HG02642 (cell line): ENCODE results near the gene MAP3K13.
A peak's percentile ranks its signal among the peaks of the same experiment; 100 is the strongest.
"Not testable (repeated sequence)": the region's sequence is repeated elsewhere in the genome, so short reads cannot be mapped to it uniquely, and the experiment has no call there.

Source experiments
- ATAC-seq: cut with Tn5 transposase; IDR thresholded peaks from one replicate; pipeline ENCODE4 v1.9.1; 2021; ENCODE audit warnings: mild to moderate bottlenecking; ENCODE audit not compliant: unreplicated experiment, poor library complexity

The MAP3K13 gene

DNA sequence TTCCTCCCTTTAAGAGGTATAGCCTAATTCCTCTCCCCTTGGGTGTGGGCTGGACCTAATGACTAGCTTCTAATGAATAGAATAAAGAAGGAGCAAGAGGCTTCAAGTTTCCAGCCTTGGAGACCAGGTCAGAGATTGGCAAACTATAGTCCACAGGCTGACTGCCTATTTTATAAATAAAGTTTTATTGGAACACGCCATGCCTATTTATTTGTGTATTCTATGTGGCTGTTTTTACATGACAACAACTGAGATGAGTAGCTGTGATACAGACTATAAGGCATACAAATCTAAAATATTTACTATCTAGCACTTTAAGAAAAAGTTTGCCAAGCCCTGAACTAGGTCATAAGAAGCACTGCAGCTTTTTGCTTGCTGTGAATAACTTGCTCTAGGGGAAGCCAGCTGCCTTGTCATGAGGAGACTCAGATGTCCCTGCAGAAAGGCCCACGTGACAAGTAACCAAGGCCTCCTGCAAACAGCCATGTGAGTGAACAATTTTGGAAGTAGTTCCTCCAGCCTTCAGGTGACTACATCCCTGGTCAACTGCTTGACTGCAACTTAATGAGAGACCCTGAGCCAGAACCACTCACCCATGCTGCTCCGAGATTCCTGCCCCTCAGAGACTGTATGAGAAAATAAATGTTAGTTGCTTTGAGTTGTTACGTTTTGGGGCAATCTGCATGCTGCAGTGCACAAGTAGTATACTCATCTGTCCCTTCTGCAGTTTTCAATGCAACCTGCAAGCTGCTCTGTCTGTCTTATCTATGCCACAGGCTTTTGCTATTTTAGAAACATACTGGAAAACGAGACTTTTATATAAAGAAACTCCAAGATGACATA, 21.1 kb upstream of the MAP3K13 start:
- ATAC-seq, result no peak

- no peak for ATAC-seq
These were observed 20.3 kb upstream of the MAP3K13 start for GRCh38 chr3:185342459-185343174.

DNA sequence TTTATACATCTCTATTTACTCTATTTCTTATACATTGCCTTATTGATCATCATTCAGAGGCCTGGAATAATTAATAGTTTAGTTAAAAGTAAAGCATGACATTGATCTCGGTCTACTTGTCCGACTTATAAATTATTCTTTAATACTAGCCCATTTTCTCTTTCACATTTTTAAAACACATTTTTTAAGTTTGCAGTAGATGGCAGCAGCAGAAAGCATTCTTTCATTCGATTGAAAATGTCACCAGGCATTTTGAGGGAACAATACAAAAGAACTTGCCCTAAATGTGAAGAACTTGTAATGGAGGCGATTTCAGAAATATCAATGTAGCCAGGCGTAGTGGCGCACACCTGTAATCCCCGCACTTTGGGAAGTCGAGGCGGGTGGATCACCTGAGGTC, 15.5 kb upstream of the MAP3K13 start:
- no peak for ATAC-seq

DNA sequence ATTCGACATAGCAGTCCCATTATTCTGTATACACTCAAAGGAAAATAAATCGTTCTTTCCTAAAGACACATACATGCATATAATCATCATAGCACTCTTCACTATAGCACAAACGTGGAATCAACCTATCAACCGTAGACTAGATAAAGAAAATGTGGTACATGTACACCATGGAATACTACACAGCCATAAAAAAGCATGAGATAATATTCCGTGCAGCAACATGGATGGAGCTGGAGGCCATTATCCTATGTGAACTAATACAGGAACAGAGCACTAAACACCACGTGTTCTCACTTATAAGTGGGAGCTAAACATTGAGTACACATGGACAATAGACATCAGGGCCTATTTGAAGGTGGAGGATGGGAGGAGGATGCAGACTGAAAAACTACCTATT, 12.1 kb upstream of the MAP3K13 start:
- no peak for ATAC-seq

DNA sequence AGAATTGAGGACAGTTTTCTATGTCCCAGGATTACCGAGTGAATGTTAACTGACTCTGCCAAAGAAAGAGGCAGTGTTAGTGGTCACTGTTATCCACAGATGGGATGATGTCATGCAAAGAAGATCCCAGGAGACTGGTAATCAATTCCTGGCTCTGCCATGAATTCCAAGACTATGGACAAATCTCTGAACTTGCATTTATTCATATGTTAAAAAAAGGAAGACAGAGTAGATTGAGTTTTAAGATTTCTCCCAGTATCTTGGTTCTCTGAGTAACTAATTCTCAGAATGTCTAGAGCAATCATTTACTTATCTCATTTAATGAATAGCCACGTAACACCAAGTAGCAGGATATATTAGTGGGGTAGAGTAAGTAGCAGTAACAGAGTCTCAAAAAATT, 11.5 kb upstream of the MAP3K13 start:
- ATAC-seq, result no peak

- no peak for ATAC-seq
These were observed 9.7 kb upstream of the MAP3K13 start for GRCh38 chr3:185353225-185353624.

- ATAC-seq, result peak; percentile 98
These were observed 8.9 kb upstream of the MAP3K13 start for GRCh38 chr3:185353823-185354614.

DNA sequence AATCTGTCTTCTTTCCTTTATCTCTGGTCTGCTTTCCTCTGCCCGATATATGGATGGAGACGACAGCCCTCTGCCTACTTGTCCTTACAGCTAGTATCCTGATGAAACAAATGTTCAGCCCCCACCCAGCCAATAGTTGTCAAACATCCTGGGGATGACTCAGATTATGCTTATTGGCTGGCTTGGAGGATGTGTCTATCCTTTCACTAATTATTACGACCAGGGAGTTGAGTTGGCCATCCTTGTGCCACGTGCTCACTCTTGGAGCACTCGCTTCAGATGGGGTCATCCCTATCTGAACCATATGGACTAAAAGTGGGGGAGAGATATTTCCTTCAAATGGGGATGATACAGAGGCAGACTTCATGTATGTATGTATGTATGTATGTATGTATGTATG, 6.4 kb upstream of the MAP3K13 start:
- ATAC-seq, result no peak

- no peak for ATAC-seq
These were observed 1.0 kb upstream of the MAP3K13 start for GRCh38 chr3:185361920-185362319.

- no peak for ATAC-seq
These were observed 797 bp downstream of the MAP3K13 start for GRCh38 chr3:185363662-185364203.

DNA sequence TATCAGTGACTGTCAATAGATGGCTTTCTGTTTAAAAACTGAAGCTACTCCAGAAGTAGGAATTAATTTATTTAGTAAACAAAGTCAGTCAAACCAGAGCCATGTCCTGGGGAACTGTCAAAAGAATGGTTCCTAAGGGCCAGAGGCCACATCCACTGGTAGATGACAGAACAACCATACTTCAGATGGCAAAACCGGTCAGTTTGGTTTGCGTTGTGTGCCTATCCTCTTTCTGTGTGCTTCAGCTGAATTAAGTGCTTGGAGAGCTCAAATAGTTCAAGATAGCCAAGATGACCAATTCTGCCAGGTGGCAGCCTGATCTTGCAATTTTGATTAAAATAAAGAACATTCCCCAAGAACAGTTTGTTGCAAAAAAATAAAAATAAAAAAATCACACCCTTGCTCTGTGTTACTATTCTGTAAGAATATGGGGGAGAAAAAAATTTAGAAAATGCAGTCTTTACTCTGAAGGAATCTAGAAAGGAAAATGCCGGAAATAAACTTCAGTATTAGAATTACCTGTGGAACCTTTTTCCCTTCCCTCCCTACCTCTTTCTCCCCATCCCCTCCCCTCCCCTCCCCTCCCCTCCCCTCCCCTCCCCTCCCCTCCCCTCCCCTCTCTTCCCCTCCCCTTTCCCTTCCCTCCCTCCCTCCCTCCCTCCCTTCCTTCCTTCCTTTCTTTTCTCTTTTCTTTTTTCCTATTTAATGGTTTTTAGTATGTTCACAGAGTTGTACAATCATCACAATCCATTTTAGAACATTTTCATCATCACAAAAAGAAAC, 2.5 kb downstream of the MAP3K13 start:
- no peak for ATAC-seq

DNA sequence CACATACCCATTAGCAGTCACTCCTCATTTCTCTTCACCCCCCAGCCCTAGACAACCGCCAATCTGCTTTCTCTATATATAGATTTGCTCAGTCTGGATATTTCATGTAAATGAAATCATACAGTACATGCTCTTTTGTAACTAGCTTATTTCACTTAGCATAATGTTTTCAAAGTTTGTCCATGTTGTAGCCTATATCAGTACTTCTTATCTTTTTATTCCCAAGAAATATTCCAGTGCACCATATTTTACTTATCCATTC, 3.1 kb downstream of the MAP3K13 start:
- ATAC-seq, result no peak

- ATAC-seq, result no peak
These were observed 4.0 kb downstream of the MAP3K13 start for GRCh38 chr3:185366913-185367312.

DNA sequence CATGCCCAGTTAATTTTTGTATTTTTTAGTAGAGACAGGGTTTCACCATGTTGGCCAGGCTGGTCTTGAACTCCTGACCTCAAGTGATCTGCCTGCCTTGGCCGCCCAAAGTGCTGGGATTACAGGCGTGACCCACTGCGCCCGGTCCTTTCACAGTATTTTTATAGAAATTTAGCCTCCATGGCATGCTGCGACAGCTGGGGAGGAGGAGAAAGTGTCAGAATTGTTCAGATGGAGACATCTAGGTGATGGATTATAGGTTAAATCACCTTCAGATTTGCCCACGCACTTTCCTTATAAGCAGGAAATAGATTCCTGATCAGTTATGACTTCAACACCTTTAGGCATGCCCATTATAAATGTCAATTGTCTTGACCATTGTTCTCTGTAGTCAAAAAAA, 7.4 kb downstream of the MAP3K13 start:
- not testable (repeated sequence) for ATAC-seq

DNA sequence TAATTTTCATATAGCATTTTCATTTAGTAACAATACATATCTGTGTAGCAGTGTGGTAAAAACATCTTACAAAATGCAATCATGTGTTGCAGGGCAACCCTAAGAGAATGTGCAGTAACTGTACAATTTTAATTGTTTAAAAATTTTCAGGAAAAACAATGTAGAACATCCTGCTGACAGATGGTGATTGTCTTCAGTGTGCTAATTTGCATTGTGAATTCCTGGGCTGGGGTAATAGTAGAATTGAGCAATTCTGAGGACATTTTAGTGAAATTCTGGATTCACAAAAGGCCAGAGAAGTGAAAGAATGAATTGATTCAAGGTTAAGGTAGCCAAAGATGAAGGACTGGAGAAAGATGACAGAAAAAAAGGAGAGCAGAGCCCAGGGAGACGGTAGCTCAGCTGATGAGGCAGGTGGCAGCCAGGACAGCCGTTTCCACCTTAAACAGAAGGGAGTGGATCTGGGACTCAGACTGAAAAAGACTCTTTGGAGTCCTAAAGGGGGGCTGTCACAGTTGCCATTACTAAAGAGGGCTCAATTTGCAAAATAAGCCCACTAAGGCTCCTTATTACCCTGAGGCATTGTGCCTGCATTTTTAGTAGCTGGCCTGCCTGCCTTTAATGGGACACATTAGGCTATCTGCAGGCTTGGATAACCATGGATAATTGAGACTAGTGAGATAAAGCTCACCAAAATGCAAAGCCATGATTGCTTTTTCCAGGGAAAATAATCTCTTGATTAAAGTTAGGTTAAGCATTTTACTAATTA, 8.6 kb downstream of the MAP3K13 start:
- ATAC-seq, result no peak

- ATAC-seq, result no peak
These were observed 18.6 kb downstream of the MAP3K13 start for GRCh38 chr3:185381320-185382058.

GRCh38 chr3:185382154-185382553, 19.2 kb downstream of the MAP3K13 start:
- ATAC-seq, result no peak

- ATAC-seq, result not testable (repeated sequence)
These were observed 23.6 kb downstream of the MAP3K13 start for GRCh38 chr3:185386515-185386914.

GRCh38 chr3:185387646-185388045, 24.7 kb downstream of the MAP3K13 start:
- ATAC-seq, result no peak
